Mucosa of descending colon (tissue), 3 donors: ENCODE measurements around the gene SF3B2. TPM values are rescaled to one million over a fixed set of nuclear protein-coding genes. Genes with fewer than 3 reads are reported as not detected.
A peak's percentile ranks its signal among the peaks of the same experiment; 100 is the strongest.

Source experiments
- ATAC-seq: fragments of 200-7000 bp; cut with Tn5 transposase; one replicate; pipeline ENCODE4 v1.9.1; 2020; ENCODE audit warnings: mild to moderate bottlenecking, moderate library complexity
- DNase-seq, 3 donors: peaks; one replicate each; pipeline ENCODE4 v3.0.0-alpha.2; 2020
- H3K36me3 ChIP-seq: fragments of 200-600 bp; one replicate; pipeline ENCODE4 v1.8.0; 2021; ENCODE audit warnings: low read depth, mild to moderate bottlenecking
- H3K4me1 ChIP-seq: fragments of 200-600 bp; one replicate; pipeline ENCODE4 v1.8.0; 2021; ENCODE audit warnings: low read depth, mild to moderate bottlenecking
- H3K4me3 ChIP-seq: fragments of 200-600 bp; one replicate; pipeline ENCODE4 v1.8.0; 2021; ENCODE audit warnings: mild to moderate bottlenecking
- H3K9me3 ChIP-seq: fragments of 200-600 bp; one replicate; pipeline ENCODE4 v1.8.0; 2021; ENCODE audit warnings: mild to moderate bottlenecking
- CTCF ChIP-seq: fragments of 200-600 bp; IDR thresholded peaks from one replicate; pipeline ENCODE4 v1.8.0; 2022; ENCODE audit warnings: antibody characterized with exemption, mild to moderate bottlenecking
- intact Hi-C, 2 donors: fragments of 100-400 bp; cut with DNase I in 1 of 2; cut with micrococcal nuclease in 1 of 2; formaldehyde crosslinking; loops; one replicate each; pipeline versions ENCODE4 v1.11.0 to v1.11.1; 2022; cut with DNase I, micrococcal nuclease
- long read RNA-seq, 2 donors: library from polyadenylated mRNA; unstranded; transcript quantifications; one replicate each; pipeline ENCODE4 v2.0.0, GENCODE V29; 2019 to 2021
- total RNA-seq, 3 donors: library from RNA; stranded (reverse); fragmentation: NEBNext Ultra II Directional in 2 of 3; extraction: Animal tissue kit (Norgen Biotek cat#: 25700) in 2 of 3; gene quantifications; one replicate each; pipeline versions ENCODE4 v1.2.1 to v1.2.4, GENCODE V29; 2021 to 2023
- donor health status: DM: no; HTN: no; CAD: no; lungs with moderate emphysema.
- donor health status: DM: no; HTN: no; CAD: no.
- donor health status: DM: no; HTN: yes; CAD: no.

SF3B2 gene
- total RNA-seq: 100 to 1,000 TPM; 116 to 143 (median 135) TPM
- long read RNA-seq, donor 1, transcript SF3B2-201 (22 exons, 2,903 nt): major isoform, 154 of 237 reads
- long read RNA-seq, donor 1, partial matches to known transcripts: 28 of 237 reads
- long read RNA-seq, donor 1, other reads (novel, unspliced or antisense): 54 of 237 reads
- long read RNA-seq, donor 2, transcript SF3B2-201 (22 exons, 2,903 nt): major isoform, 9 of 55 reads
- long read RNA-seq, donor 2, partial matches to known transcripts: 38 of 55 reads
- long read RNA-seq, donor 2, other reads (novel, unspliced or antisense): 7 of 55 reads

GRCh38 chr11:66051766-66052663 is at the start of gene SF3B2:
TSS of gene SF3B2 (plus strand) at chr11:66052364. CDS start at chr11:66052385, 21 bp downstream.
- Histone ChIP-seq H3K9me3 (no peaks in the 10 kb centered on the region), H3K36me3 (peaks cover 12% of the 10 kb centered on the region), H3K4me3 (peak within 1 kb of the TSS; percentile 51), H3K4me1 (peaks cover 21% of the 10 kb centered on the region)
- intact Hi-C loops: no loop called here
- no peak for TF ChIP-seq CTCF
- ATAC-seq (peak; percentile 97), DNase-seq (peak; percentile 97 to 99 (median 98))

GRCh38 chr11:66002648-66003225 is 49.4 kb upstream of the SF3B2 start:
- ATAC-seq: peak; percentile 84
- no peaks in the 10 kb centered on the region for H3K36me3 ChIP-seq
- intact Hi-C loops: no loop called here

GRCh38 chr11:66003291-66003690 is 48.9 kb upstream of the SF3B2 start:
- peaks cover 19% of the 10 kb centered on the region for H3K4me1 ChIP-seq
- H3K4me3 ChIP-seq: no peak overlapping the region
- intact Hi-C loops: no loop called here
- no peak for TF ChIP-seq CTCF
- no peaks in the 10 kb centered on the region for H3K9me3 ChIP-seq
- ATAC-seq: no peak
- peak in 1 of 3 donors; percentile 28 for DNase-seq
- H3K36me3 ChIP-seq: no peaks in the 10 kb centered on the region

More at GRCh38 chr11:66002648-66003225, 49.4 kb upstream of the SF3B2 start:
- TF ChIP-seq CTCF: no peak
- Histone ChIP-seq H3K9me3 (no peaks in the 10 kb centered on the region), H3K4me3 (peak overlapping the region; percentile 70), H3K4me1 (peaks cover 19% of the 10 kb centered on the region)
- DNase-seq: peak in 1 of 3 donors; percentile 71

- ATAC-seq (no peak), DNase-seq (no peak)
- Histone ChIP-seq H3K9me3 (no peaks in the 10 kb centered on the region), H3K36me3 (no peaks in the 10 kb centered on the region), H3K4me1 (peaks cover 19% of the 10 kb centered on the region), H3K4me3 (no peak overlapping the region)
- no peak for TF ChIP-seq CTCF
- intact Hi-C loops: no loop called here
Observed at GRCh38 chr11:66004186-66004585, 48.0 kb upstream of the SF3B2 start.

- no peak for DNase-seq
- ATAC-seq: no peak
- no peak for TF ChIP-seq CTCF
- H3K4me3 ChIP-seq: no peak overlapping the region
- no peaks in the 10 kb centered on the region for H3K36me3 ChIP-seq
- H3K4me1 ChIP-seq: peaks cover 7% of the 10 kb centered on the region
- intact Hi-C loops: no loop called here
- H3K9me3 ChIP-seq: no peaks in the 10 kb centered on the region
Observed at GRCh38 chr11:66006134-66006890, 45.9 kb upstream of the SF3B2 start.
